HG03378 (cell line): ENCODE measurements around the gene KRT86.
"Not testable (repeated sequence)": the region's sequence is repeated elsewhere in the genome, so short reads cannot be mapped to it uniquely, and the experiment has no call there.

Source experiments
- ATAC-seq: cut with Tn5 transposase; IDR thresholded peaks from one replicate; pipeline ENCODE4 v1.9.1; 2021; ENCODE audit warnings: mild to moderate bottlenecking, moderate library complexity; ENCODE audit not compliant: unreplicated experiment

The KRT86 gene

GRCh38 chr12:52312086-52312485 lies 37.6 kb downstream of the KRT86 start:
- no peak for ATAC-seq

DNA sequence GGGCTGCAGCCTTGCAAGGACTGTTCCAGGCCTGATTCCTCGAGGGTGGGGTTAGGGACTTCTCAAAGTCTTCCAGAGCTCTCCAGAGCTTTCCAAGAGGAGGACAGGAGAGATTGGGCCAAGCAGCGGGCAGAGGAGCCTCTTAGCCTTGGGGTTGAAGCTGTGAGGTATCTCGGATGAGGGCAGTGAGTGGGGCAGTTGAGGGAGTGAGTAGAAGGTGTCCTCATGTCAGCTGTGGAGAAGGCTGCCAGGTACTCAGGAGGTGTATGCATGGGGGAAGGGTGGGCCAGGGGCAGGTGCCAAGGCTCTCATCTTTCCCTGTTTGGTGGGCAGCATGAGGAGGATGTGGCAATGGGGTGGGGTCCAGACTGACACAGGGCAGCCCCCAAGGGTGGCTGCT lies 39.0 kb downstream of the KRT86 start:
- no peak for ATAC-seq

- no peak for ATAC-seq
Measured at GRCh38 chr12:52313926-52314325, 39.5 kb downstream of the KRT86 start.

- no peak for ATAC-seq
Measured at GRCh38 chr12:52314511-52314910, 40.1 kb downstream of the KRT86 start.

DNA sequence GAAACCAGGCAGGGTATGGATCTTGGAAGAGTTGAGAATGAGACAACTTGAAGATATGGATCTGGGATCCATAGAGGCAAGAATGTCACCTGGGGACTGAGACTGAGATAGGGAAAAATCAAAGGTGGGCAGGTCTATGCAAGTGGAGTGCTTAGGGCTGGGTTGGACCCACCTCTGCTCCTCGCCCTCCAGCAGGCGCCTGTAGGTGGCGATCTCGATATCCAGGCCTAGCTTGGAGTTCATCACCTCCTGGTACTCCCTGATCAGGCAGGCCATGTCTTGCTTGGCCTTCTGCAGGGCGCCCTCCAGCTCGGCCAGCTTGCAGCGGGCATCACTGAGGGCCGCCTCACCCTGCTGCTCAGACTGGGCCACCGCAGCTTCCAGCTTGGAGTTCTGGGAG lies 41.3 kb downstream of the KRT86 start:
- ATAC-seq = not testable (repeated sequence)

DNA sequence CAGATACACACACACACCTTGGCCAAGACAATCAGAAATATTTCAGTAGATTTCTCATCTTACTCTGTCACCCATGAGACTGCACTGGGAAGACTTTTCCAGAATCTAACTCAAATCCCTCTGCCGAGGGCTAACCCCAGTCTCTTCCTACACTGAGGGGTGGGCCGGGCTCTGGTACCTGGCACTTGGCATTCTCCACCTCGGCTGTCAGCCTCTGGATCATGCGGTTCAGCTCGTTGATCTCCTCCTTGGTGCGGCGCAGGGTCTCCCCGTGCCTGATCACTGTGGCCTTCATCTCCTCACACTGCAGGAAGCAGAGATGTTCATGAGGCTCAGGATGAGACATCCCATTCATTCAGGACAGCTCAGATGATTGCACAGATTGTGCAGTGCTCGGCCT lies 41.8 kb downstream of the KRT86 start:
- ATAC-seq = no peak

- no peak for ATAC-seq
Measured at GRCh38 chr12:52316701-52317100, 42.3 kb downstream of the KRT86 start.

GRCh38 chr12:52317468-52318052 lies 43.1 kb downstream of the KRT86 start:
- ATAC-seq = no peak

DNA sequence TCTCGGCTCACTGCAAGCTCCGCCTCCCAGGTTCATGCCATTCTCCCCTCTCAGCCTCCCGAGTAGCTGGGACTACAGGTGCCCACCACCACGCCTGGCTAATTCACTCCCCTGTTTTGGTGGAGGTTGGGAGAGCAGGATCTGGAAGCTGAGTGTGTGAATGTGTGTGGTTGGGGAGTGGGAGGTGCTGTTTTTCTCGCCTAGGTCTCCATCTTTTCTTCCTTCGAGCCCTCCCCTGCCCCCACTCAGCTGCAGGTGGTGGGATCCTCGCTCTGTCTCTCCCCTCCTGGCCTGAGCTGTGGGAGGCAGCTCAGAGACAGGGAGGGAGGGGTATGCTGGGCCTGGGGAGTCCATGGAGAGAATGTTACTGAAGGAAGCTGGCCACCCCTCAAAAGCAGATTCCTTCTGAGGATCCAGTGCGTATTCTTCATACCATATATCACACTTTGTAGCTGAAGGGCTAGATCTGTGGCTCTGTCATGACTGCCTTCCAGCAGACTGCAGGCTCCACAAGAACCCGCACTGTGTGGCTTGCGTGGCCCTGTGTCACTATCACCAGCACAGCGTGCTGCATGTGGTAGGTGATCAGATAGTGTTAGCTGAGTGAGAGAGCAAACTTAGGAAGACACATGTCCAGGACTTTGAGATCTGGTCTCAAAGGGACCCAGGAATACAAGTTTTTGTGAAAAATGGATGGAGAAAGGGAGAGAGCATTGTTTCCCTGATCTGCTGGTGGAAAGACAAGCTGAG lies 44.0 kb downstream of the KRT86 start:
- no peak for ATAC-seq

- ATAC-seq = no peak
Measured at GRCh38 chr12:52319097-52319496, 44.7 kb downstream of the KRT86 start.

GRCh38 chr12:52320784-52321400 lies 46.4 kb downstream of the KRT86 start, which contains the start of gene KRT83:
Gene KRT83, minus strand, starts transcription at chr12:52321398. Its CDS starts 63 bp downstream, at chr12:52321335.
- no peak for ATAC-seq

DNA sequence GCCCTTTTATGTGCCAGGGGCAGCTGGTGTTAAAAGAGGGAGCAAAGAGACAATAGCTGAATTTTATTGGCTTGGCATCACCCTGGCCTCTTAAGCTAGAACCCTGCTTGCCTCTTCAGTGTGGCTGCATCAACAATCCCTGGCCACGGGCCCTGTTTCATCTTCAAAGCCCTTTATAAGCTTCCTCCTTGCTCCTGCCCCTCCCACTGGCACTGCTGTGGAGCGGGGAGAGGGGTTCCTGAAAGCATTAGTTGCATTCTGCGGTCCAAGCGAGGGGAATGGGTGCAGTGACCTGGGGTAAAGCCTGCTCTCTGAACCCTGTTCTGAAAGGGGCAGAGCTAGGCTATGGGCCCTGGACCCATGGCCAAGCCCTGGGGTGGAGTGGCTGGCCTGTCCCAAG lies 47.0 kb downstream of the KRT86 start:
- no peak for ATAC-seq

- ATAC-seq = no peak
Measured at GRCh38 chr12:52322069-52322468, 47.6 kb downstream of the KRT86 start.

GRCh38 chr12:52323001-52323400 lies 48.6 kb downstream of the KRT86 start:
- ATAC-seq = no peak

DNA sequence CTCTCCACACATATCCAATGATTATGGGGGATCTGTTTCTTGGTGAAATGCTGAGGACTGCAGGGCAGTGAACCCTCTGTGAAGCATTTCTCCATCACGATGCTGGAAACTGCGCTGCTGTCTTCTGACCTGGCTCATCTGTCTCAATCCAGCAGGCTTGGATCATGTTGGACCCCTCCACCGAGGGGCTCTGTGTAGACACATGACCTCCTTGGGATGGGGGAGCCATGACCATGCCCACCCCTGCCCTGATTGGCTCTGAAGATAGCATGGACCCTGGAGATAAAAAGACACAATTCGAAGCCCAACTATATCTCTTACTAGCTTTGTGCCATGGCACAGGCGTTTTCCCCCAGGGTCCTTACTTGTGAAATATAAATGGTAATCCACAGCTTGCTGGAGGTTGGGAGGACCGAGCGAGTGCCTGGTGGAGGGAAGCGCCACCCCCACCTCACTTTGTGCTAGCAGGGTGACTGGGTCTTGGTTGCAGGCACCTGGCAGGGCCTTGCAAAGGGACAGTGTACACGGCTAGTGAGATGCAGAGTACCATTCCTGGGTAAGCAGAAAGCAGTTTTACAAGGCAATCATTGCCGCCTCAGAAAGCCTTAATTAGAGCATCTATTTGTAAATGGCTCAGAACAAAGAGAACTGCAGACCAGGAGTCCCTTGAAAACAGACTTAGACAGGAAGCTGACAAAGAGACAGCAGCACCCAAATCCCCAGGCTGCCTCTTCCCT lies 49.1 kb downstream of the KRT86 start:
- no peak for ATAC-seq

DNA sequence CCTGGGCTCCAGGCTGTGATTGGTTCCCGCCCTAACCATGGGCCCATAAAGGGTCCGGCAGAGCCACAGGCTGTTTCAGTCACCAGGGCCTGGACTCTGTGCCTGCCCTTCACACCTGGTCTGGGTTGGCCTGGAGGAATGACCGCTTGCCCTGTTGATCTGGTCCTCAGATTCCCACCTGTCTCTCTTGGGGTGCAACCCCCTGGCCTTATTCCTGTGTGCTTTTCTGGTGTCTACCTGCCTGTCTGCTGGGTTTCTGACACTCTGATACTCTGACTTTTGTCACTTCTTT lies 49.7 kb downstream of the KRT86 start:
- no peak for ATAC-seq

DNA sequence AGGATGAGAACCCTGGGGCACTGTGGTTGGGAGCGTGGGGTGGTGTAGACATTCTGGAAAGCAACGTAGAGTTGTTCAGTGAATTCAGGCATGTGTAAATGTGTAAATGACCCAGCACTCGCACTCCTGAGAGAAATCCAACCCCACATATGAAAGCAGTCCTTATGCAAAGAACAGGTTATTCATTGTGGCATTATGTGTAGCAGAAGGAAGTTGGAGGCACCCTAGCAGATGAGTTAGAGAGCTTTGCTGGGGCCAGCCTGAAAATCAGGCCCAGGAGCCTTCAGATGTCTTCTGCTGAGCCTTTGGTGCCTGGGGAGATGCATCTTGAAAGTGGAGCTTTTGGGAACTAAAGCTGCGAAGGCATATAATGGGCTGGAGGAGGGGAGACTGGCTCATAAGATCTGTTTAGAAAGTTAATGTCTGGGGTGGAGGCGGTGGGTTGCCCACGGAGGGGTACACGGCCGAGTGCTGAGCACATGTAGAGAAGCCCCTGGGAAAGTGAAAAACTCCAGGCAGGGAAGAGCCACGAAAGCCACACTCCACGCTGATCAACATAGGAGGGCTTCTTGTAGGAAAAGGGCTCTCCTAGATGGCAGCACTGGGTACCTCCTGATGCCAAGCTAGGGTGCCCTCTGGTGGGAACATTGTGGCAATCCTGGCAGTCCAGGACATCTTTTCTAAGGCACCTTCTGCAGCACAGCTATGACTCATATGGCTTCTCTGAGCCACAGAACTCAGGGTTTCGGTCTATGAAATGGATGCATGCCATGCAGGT lies 52.8 kb downstream of the KRT86 start:
- ATAC-seq = peak; percentile 90

DNA sequence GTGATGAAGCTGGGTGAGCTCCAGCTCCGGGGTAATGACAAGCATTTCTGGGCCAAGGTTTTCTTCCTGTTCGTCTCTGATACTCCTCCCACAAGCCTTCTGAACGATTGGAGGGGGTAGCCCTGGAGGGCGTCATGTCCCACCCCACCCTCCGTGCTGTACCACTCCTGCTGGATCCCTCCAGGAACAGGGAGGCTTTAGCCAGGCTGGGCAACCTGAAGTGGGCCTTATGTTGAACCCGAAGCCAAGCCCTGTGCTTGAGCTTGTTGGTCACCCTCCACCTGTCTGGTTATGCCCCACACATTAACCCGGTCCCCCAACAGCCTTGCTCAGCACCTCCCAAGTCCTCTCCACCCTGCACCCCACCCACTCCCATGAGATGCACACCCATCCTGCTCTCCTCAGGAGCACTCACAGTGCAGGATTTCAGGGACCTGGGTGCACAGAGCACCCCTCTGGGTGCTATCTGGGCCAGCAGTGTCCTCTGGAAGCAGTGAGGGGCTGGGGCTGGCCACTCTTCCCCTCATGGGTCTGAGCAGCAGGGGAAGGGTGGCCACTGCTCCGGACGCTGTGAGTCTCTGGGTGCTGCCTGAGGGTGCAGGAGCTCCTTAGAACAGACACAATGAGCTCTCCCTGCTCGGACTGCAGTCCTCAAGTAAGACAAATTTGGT lies 53.5 kb downstream of the KRT86 start:
- no peak for ATAC-seq

DNA sequence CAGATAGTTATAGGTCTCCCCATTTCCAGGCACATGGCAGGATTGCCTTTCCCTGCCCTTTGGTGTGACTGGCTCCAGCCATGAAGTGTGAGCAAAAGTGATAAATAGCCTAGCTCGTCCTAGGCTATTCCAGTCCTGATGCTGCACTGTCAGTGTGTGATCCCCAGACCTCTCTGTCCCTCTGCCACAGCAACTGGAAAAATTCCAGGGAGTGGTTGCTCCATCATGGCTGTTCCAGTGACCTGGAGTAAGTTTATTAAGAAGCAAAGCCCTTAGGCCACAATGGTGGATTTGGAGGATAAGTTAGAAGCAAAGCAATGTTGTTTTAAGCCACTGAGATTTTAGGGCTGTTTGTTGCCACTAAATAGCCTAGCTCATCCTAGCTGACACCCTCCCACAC lies 56.6 kb downstream of the KRT86 start:
- ATAC-seq = no peak

DNA sequence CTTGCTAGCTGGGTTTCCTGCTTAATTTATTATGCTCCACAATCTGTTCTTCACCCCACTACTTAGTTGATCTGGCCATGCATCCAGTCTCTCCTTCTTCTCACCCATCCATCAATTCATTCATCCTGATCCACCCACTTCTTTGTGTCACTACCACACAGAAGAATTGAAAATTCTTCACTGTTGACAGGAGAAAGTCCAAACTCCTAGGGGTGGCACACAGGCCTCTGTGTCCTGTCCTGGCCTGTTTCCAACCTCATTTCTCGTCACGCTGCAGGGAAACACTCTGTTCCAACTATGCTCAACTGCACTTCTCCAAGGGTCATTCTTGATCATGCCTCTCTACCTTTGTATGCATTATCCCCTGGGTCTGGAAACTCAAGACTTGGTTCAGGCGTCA lies 57.4 kb downstream of the KRT86 start:
- no peak for ATAC-seq
